Heart left ventricle (tissue), 16 donors: ENCODE data around the gene CGRRF1. TPM values are rescaled to one million over a fixed set of nuclear protein-coding genes. Genes with fewer than 3 reads are reported as not detected.

Experiments
- ATAC-seq, 4 donors: fragments of 200-7000 bp; cut with Tn5 transposase; one replicate each; pipeline ENCODE4 v1.9.1; 2020 to 2022; ENCODE audit warnings: moderate library complexity in 4 of 4, mild to moderate bottlenecking in 3 of 4, moderate number of reproducible peaks in 1 of 4
- DNase-seq, 5 donors: peaks; one replicate each; pipeline ENCODE4 v3.0.0-alpha.2; 2020
- H3K27ac ChIP-seq, 12 donors: fragments of 200-600 bp; sonication (generic) in 4 of 12; one replicate each; pipeline versions ENCODE4 v1.5.0 to v1.8.0; 2016 to 2022; ENCODE audit warnings: mild to moderate bottlenecking in 2 of 12
- H3K27me3 ChIP-seq, 9 donors: fragments of 200-600 bp; sonication (generic) in 2 of 9; one replicate each; pipeline versions ENCODE4 v1.5.1 to v1.8.0; 2016 to 2022; ENCODE audit warnings: mild to moderate bottlenecking in 3 of 9
- H3K36me3 ChIP-seq, 9 donors: fragments of 200-600 bp; sonication (generic) in 2 of 9; one replicate each; pipeline versions ENCODE4 v1.5.0 to v1.8.0; 2018 to 2022; ENCODE audit warnings: mild to moderate bottlenecking in 2 of 9
- H3K4me1 ChIP-seq, 12 donors: fragments of 200-600 bp; sonication (generic) in 4 of 12; one replicate each; pipeline versions ENCODE4 v1.5.0 to v1.8.0; 2016 to 2022; ENCODE audit warnings: mild to moderate bottlenecking in 3 of 12
- H3K4me3 ChIP-seq, 12 donors: fragments of 200-600 bp; sonication (generic) in 4 of 12; one replicate each; pipeline versions ENCODE4 v1.5.0 to v1.8.0; 2017 to 2022; ENCODE audit warnings: mild to moderate bottlenecking in 9 of 12, moderate library complexity in 4 of 12
- H3K9me3 ChIP-seq, 12 donors: fragments of 200-600 bp; sonication (generic) in 4 of 12; one replicate each; pipeline versions ENCODE4 v1.5.0 to v1.8.0; 2016 to 2022; ENCODE audit warnings: mild to moderate bottlenecking in 1 of 12
- CTCF ChIP-seq, 12 donors: fragments of 200-600 bp; sonication (generic) in 4 of 12; IDR thresholded peaks; one replicate each; pipeline versions ENCODE4 v1.5.0 to v1.8.0; 2018 to 2022; ENCODE audit warnings: antibody characterized with exemption in 12 of 12, mild to moderate bottlenecking in 5 of 12
- POLR2A ChIP-seq, 2 donors: fragments of 450-650 bp; IDR thresholded peaks; one replicate each; pipeline ENCODE4 v1.6.1; 2017; ENCODE audit warnings: antibody characterized with exemption in 2 of 2, mild to moderate bottlenecking in 2 of 2, moderate library complexity in 2 of 2
- WGBS, 4 donors: extraction: QIAGEN DNeasy Blood & Tissue Kit in 2 of 4; methylation state at CpG; one replicate each; pipeline versions ENCODE4 v1.1.5 to v1.1.7; 2013 to 2018; 5-methylcytosine and 5-hydroxymethylcytosine counted together
- intact Hi-C, 10 donors: fragments of 100-400 bp; cut with DNase I; formaldehyde crosslinking; loops; one replicate each; pipeline versions ENCODE4 v1.11.1 to v1.14.2; 2022
- polyA plus RNA-seq, 2 donors: library from polyadenylated mRNA; stranded (reverse); fragments of 200-250 nt; gene quantifications; one replicate each; pipeline ENCODE4 v1.2.3, GENCODE V29; 2013
- total RNA-seq, 9 donors: library from RNA; depleted of rRNA in 2 of 9; stranded (reverse); fragments of >200 nt in 2 of 9; fragmentation: NEBNext Ultra II Directional in 3 of 9; extraction: Animal tissue kit (Norgen Biotek cat#: 25700) in 3 of 9; gene quantifications; one replicate each; pipeline versions ENCODE4 v1.1.0 to v1.2.4, GENCODE V29; 2016 to 2023
- donor health status: ischemic (EF 13 %, LVEDD 7.1; RV severe dilation, severe dysfunction).
- donor health status: healthy with polysubstance abuse.
- donor health status: DM: no; HTN: yes; CAD: no.
- donor health status: DM: no; HTN: no; CAD: no.
- donor health status: ischemic (EF 25% LVEDD 6.9; RV normal size, moderate dysfunction).
- donor health status: ischemic (EF 25% LVEDD 5.7; RV mildly dilated, moderate dysfunction).
- donor health status: healthy.
- donor health status: DM: yes; HTN: yes; CAD: no.
- donor health status: ischemic (EF 35%, LVEDD 5.7; RV mildly dilated, moderate dysfunction).
- donor health status: nonischemic (EF 11% LVEDD 7.7; RV severe dilation, severe dysfunction).
- donor health status: DM: yes; HTN: yes; CAD: no.
- donor health status: PGD.
- donor health status: ischemic (EF 29% LVEDD 5.4; RV normal size, mild dysfunction).
- donor health status: nonischemic (EF 23%, LVEDD 6.1; RV moderate dilation, normal function).

Gene CGRRF1
- total and polyA plus RNA-seq, 11 donors: 10.6 to 28.2 (median 16.6) TPM

- no peak for TF ChIP-seq CTCF (IDR thresholded peaks at IDR 0.05)
- no peak for TF ChIP-seq POLR2A (IDR thresholded peaks at IDR 0.05)
- ATAC-seq: peak in 2 of 4 donors; percentile 8 to 25
Observed at GRCh38 chr14:54497224-54497623, 12.5 kb upstream of the CGRRF1 start.

DNA sequence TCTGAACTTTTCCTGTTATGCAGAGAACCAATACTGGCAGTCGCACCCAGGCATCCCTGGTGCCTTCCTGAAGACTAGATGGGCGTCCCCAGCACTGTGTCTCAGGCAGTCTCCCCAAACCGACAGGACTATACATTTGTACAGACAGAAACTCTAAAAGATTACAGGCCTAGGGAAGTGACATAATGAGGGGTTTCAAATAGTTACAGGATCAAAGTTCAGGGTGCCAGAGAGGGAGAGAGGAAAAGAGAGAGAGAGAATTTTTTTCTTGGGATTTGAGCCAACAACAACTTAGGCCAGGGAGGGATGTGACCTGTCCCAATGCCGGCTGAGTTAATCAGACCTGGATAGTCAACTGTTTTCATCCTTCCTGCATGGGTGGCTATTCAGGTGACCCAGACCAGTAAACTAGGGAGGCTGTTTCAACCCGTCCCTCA lies 11.6 kb upstream of the CGRRF1 start:
- peak overlapping the region in 8 of 12 donors; percentile 10 to 81 (median 63) for H3K27ac ChIP-seq
- no peaks in the 10 kb centered on the region for H3K27me3 ChIP-seq
- TF ChIP-seq POLR2A (IDR thresholded peaks at IDR 0.05): no peak
- no peak for TF ChIP-seq CTCF (IDR thresholded peaks at IDR 0.05)
- ATAC-seq: peak; percentile 14 to 46 (median 32)
- intact Hi-C loops: no loop called here
- no peak for DNase-seq
- H3K9me3 ChIP-seq: no peaks in the 10 kb centered on the region
- no peaks in the 10 kb centered on the region for H3K36me3 ChIP-seq
- peaks cover 0 to 22% (median 0%) of the 10 kb centered on the region in 12 donors for H3K4me1 ChIP-seq
- H3K4me3 ChIP-seq: peak overlapping the region in 5 of 12 donors; percentile 0 to 30 (median 22)
- 50 to 67% (median 59%) methylated on average over 5 of the region's 5 CpGs for WGBS, 4 donors

More at GRCh38 chr14:54497224-54497623, 12.5 kb upstream of the CGRRF1 start:
- H3K27ac ChIP-seq: peak overlapping the region in 6 of 12 donors; percentile 58 to 81 (median 64)
- H3K9me3 ChIP-seq: no peaks in the 10 kb centered on the region
- WGBS, 4 donors: 56 to 65% (median 59%) methylated on average over 2 of the region's 2 CpGs
- intact Hi-C loops: no loop called here
- peaks cover 0 to 15% (median 0%) of the 10 kb centered on the region in 12 donors for H3K4me1 ChIP-seq
- DNase-seq: no peak
- H3K27me3 ChIP-seq: no peaks in the 10 kb centered on the region
- no peak overlapping the region for H3K4me3 ChIP-seq
- no peaks in the 10 kb centered on the region for H3K36me3 ChIP-seq

GRCh38 chr14:54498579-54498978 lies 11.1 kb upstream of the CGRRF1 start:
- Histone ChIP-seq H3K4me1 (peaks cover 0 to 26% (median 0%) of the 10 kb centered on the region in 12 donors), H3K27ac (peak overlapping the region in 8 of 12 donors; percentile 0 to 81 (median 63)), H3K27me3 (no peaks in the 10 kb centered on the region), H3K36me3 (no peaks in the 10 kb centered on the region), H3K9me3 (no peaks in the 10 kb centered on the region), H3K4me3 (peak overlapping the region in 5 of 12 donors; percentile 0 to 30 (median 22))
- TF ChIP-seq CTCF (IDR thresholded peaks at IDR 0.05) (no peak), POLR2A (IDR thresholded peaks at IDR 0.05) (no peak)
- intact Hi-C loops: no loop called here
- peak; percentile 23 to 55 (median 38) for ATAC-seq
- DNase-seq: no peak
- 36 to 60% (median 37%) methylated on average over 7 of the region's 7 CpGs for WGBS, 4 donors

DNA sequence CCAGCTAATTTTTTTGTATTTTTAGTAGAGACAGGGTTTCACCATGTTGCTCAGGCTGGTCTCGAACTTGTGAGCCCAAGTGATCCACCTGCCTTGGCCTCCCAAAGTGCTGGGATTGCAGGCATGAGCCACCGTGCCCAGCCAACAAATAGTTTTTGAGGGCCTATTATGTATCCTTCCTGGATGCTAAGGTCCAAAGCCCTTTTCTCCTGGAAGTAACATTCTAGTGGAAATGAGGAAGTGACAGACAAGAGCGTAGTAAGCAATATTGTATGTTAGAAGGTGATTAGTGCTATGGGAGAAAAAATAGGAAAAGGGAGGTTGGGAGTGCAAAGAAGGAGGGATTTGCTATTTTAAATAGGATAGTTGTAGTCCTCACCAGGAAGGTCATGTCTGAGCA lies 9.0 kb upstream of the CGRRF1 start:
- Histone ChIP-seq H3K27ac (no peak overlapping the region), H3K27me3 (no peaks in the 10 kb centered on the region), H3K4me3 (no peak overlapping the region), H3K4me1 (peaks cover 0 to 29% (median 0%) of the 10 kb centered on the region in 12 donors), H3K9me3 (no peaks in the 10 kb centered on the region), H3K36me3 (no peaks in the 10 kb centered on the region)
- DNase-seq (no peak), ATAC-seq (no peak)
- intact Hi-C loops: no loop called here
- 81 to 86% (median 82%) methylated on average over 3 of the region's 3 CpGs for whole genome bisulfite sequencing, 4 donors
- TF ChIP-seq POLR2A (IDR thresholded peaks at IDR 0.05): no peak
- TF ChIP-seq CTCF (IDR thresholded peaks at IDR 0.05): no peak
